ENCODE measurements around the gene ABLIM1. TPM values are rescaled to one million over a fixed set of nuclear protein-coding genes. Genes with fewer than 3 reads are reported as not detected.

The ABLIM1 gene
- total and polyA plus RNA-seq, 2 of the 4 experiments (the other 2 are of a cell fraction) = 7.7 to 9.9 TPM

DNA sequence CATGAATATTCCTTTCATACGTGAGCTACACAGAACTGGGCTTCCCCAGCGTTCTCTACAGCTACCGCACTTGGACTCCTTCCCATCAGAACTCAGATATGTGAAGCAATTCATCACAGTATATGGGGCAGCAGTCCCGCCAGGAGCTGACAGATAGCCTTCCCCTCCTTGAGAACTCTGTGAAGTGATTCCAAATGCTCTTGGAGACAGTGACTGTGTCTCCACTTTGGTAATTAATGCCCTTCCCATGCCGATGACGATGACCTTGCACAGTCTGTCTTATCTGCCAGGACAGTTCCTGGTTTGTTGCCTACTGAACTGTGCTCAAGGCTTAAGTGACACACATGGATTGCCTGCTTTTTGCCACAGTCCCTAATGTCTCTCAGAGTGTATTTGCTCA is 178.8 kb downstream of the ABLIM1 start:
- H2AFZ ChIP-seq (replicated peaks; ENCODE audit: low read length, poor library complexity) = no peak overlapping the region
- no peak overlapping the region for H2AK5ac ChIP-seq (ENCODE audit: low read depth, low read length)
- H4K8ac ChIP-seq (ENCODE audit: low read depth in 2 of 2, low read length in 2 of 2) = no peak overlapping the region
- no peaks in the 10 kb centered on the region for H3K79me1 ChIP-seq (ENCODE audit: low read depth in 1 of 2, low read length in 2 of 2)
- no peak overlapping the region for H2BK20ac ChIP-seq (ENCODE audit: low read depth, low read length)
- H2BK5ac ChIP-seq (ENCODE audit: low read depth, low read length, poor library complexity, severe bottlenecking) = no peak overlapping the region
- no peak overlapping the region for H4K5ac ChIP-seq (ENCODE audit: low read depth, low read length)
- CTCF ChIA-PET = no interaction called here
- no peaks in the 10 kb centered on the region for H3K4me1 ChIP-seq (ENCODE audit: control insufficient read depth, insufficient read depth, low read length)
- intact Hi-C loops (cut with micrococcal nuclease) (no loop called here), in situ Hi-C loops (cut with MboI; ENCODE audit: low sequenced_read_pairs) (loop anchor here (10.0 kb wide), 1 partner anchor 225 kb away; no protein-coding TSS in a partner anchor), dilution Hi-C loops (cut with HindIII; ENCODE audit: low sequenced_read_pairs, unreplicated experiment) (no loop called here)
- no peak overlapping the region for H3K4me2 ChIP-seq (ENCODE audit: low read depth, low read length)
- ATAC-seq (ENCODE audit: low read depth) (no peak), DNase-seq (no peak)
- H2BK120ac ChIP-seq (ENCODE audit: low read depth, low read length) = no peak overlapping the region
- no peak overlapping the region for H3K27ac ChIP-seq (ENCODE audit: insufficient read depth, low read length)
- no peak overlapping the region for H4K91ac ChIP-seq (ENCODE audit: insufficient read depth, low read depth, low read length)
- POLR2A ChIA-PET (ENCODE audit: unreplicated experiment) = no interaction called here
- H4K20me1 ChIP-seq (ENCODE audit: insufficient read depth, low read length) = no peaks in the 10 kb centered on the region
- peaks cover 3% of the 10 kb centered on the region; the same call in 1 of the 2 replicates for H3K9me1 ChIP-seq (ENCODE audit: insufficient read depth, low read length)
- no peak overlapping the region for H3K23ac ChIP-seq (ENCODE audit: low read depth, low read length)
- 24% methylated on average over 3 of the region's 6 CpGs; no CpG with 5 or more reads in 1 of the 2 experiments for WGBS, 2 experiments (ENCODE audit: extremely low coverage in 2 of 2, insufficient read length in 1 of 2)
- no peak overlapping the region for H3K9ac ChIP-seq (ENCODE audit: low read depth, low read length)
- no peak overlapping the region for H3K4ac ChIP-seq (ENCODE audit: low read depth, low read length)
- no TSS peak for BruUV-seq (replicated peaks)
- no peak overlapping the region for H2BK15ac ChIP-seq (ENCODE audit: low read depth, low read length)
- no peak overlapping the region for H3K18ac ChIP-seq (ENCODE audit: low read depth, low read length)
- no peaks in the 10 kb centered on the region for H3K36me3 ChIP-seq (ENCODE audit: control insufficient read depth, insufficient read depth, low read length)
- H3K27me3 ChIP-seq (ENCODE audit: control insufficient read depth, insufficient read depth, low read length) = peaks cover 8% of the 10 kb centered on the region
- no peak overlapping the region for H3K4me3 ChIP-seq (ENCODE audit: insufficient read depth, low read depth, low read length)
- H3K14ac ChIP-seq (replicated peaks; ENCODE audit: low read depth, low read length) = no peak overlapping the region
- H2AK9ac ChIP-seq (replicated peaks; ENCODE audit: low read depth, low read length, poor library complexity) = no peak overlapping the region
- H3K9me3 ChIP-seq (ENCODE audit: control insufficient read depth, insufficient read depth, low read length) = no peaks in the 10 kb centered on the region
- TF ChIP-seq CEBPB (IDR thresholded peaks at IDR 0.05; ENCODE audit: low read depth, low read length) (no peak), CHD1 (IDR thresholded peaks at IDR 0.05; ENCODE audit: low read depth, low read length) (no peak), BHLHE40 (IDR thresholded peaks at IDR 0.05; ENCODE audit: low read depth, low read length) (no peak), RAD21 (IDR thresholded peaks at IDR 0.05; ENCODE audit: low read length) (no peak), MAFK (IDR thresholded peaks at IDR 0.05; ENCODE audit: low read depth, low read length) (no peak), SMC3 (IDR thresholded peaks at IDR 0.05; ENCODE audit: low read depth, low read length) (no peak), MAZ (IDR thresholded peaks at IDR 0.05; ENCODE audit: borderline replicate concordance, low read depth, low read length) (no peak), RFX5 (IDR thresholded peaks at IDR 0.05; ENCODE audit: low read depth, low read length) (no peak), RCOR1 (IDR thresholded peaks at IDR 0.05; ENCODE audit: insufficient replicate concordance, low read length) (no peak), NFE2L2 (IDR thresholded peaks at IDR 0.05; ENCODE audit: low read depth, low read length) (no peak), MXI1 (IDR thresholded peaks at IDR 0.05; ENCODE audit: borderline replicate concordance, low read depth, low read length) (no peak), POLR2A (IDR thresholded peaks at IDR 0.05; ENCODE audit: low read depth, low read length) (no peak), FOS (IDR thresholded peaks at IDR 0.05; ENCODE audit: low read depth, low read length) (no peak)
- TF ChIP-seq, protein P1, sequence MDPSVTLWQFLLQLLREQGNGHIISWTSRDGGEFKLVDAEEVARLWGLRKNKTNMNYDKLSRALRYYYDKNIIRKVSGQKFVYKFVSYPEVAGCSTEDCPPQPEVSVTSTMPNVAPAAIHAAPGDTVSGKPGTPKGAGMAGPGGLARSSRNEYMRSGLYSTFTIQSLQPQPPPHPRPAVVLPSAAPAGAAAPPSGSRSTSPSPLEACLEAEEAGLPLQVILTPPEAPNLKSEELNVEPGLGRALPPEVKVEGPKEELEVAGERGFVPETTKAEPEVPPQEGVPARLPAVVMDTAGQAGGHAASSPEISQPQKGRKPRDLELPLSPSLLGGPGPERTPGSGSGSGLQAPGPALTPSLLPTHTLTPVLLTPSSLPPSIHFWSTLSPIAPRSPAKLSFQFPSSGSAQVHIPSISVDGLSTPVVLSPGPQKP (IDR thresholded peaks at IDR 0.05; ENCODE audit: borderline replicate concordance, low read depth, low read length) = no peak
- TF ChIP-seq, protein P2, sequence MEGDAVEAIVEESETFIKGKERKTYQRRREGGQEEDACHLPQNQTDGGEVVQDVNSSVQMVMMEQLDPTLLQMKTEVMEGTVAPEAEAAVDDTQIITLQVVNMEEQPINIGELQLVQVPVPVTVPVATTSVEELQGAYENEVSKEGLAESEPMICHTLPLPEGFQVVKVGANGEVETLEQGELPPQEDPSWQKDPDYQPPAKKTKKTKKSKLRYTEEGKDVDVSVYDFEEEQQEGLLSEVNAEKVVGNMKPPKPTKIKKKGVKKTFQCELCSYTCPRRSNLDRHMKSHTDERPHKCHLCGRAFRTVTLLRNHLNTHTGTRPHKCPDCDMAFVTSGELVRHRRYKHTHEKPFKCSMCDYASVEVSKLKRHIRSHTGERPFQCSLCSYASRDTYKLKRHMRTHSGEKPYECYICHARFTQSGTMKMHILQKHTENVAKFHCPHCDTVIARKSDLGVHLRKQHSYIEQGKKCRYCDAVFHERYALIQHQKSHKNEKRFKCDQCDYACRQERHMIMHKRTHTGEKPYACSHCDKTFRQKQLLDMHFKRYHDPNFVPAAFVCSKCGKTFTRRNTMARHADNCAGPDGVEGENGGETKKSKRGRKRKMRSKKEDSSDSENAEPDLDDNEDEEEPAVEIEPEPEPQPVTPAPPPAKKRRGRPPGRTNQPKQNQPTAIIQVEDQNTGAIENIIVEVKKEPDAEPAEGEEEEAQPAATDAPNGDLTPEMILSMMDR (conservative IDR thresholded peaks at IDR 0.05; ENCODE audit: low read depth, low read length) = no peak
- TF ChIP-seq, protein P3, sequence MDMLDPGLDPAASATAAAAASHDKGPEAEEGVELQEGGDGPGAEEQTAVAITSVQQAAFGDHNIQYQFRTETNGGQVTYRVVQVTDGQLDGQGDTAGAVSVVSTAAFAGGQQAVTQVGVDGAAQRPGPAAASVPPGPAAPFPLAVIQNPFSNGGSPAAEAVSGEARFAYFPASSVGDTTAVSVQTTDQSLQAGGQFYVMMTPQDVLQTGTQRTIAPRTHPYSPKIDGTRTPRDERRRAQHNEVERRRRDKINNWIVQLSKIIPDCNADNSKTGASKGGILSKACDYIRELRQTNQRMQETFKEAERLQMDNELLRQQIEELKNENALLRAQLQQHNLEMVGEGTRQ (IDR thresholded peaks at IDR 0.05; ENCODE audit: low read depth, low read length) = no peak
- no peak overlapping the region for H3K56ac ChIP-seq (ENCODE audit: extremely low read depth, insufficient read depth, low read length)

Data from IMR-90 (cell line).